Upper lobe of right lung (tissue), 1 donor: ENCODE measurements around the gene ZNF124. TPM values are rescaled to one million over a fixed set of nuclear protein-coding genes. Genes with fewer than 3 reads are reported as not detected.
"Not testable (repeated sequence)": the region's sequence is repeated elsewhere in the genome, so short reads cannot be mapped to it uniquely, and the experiment has no call there.

Experiments used
- ATAC-seq: fragments of 200-7000 bp; cut with Tn5 transposase; one replicate; pipeline ENCODE4 v1.9.1; 2020; ENCODE audit warnings: mild to moderate bottlenecking, moderate library complexity
- DNase-seq: peaks from one replicate; pipeline ENCODE4 v3.0.0-alpha.2; 2020
- H3K27ac ChIP-seq: fragments of 200-600 bp; one replicate; pipeline ENCODE4 v1.8.0; 2022
- H3K27me3 ChIP-seq: fragments of 200-600 bp; one replicate; pipeline ENCODE4 v1.8.0; 2022; ENCODE audit warnings: mild to moderate bottlenecking
- H3K36me3 ChIP-seq: fragments of 200-600 bp; one replicate; pipeline ENCODE4 v1.8.0; 2022
- H3K4me1 ChIP-seq: fragments of 200-600 bp; one replicate; pipeline ENCODE4 v1.8.0; 2022
- H3K4me3 ChIP-seq: fragments of 200-600 bp; one replicate; pipeline ENCODE4 v1.8.0; 2022; ENCODE audit warnings: mild to moderate bottlenecking
- H3K9me3 ChIP-seq: fragments of 200-600 bp; one replicate; pipeline ENCODE4 v1.8.0; 2022
- intact Hi-C: fragments of 100-400 bp; cut with DNase I; formaldehyde crosslinking; loops from one replicate; pipeline ENCODE4 v1.11.0; 2022
- total RNA-seq: library from RNA; stranded (reverse); fragmentation: NEBNext Ultra II Directional; extraction: Animal tissue kit (Norgen Biotek cat#: 25700); gene quantifications from one replicate; pipeline ENCODE4 v1.2.1, GENCODE V29; 2021
- TF ChIP-seq, protein P1 (sequence below): fragments of 200-600 bp; IDR thresholded peaks from one replicate; pipeline ENCODE4 v1.8.0; 2022; ENCODE audit warnings: antibody characterized with exemption
- donor health status: DM: no; HTN: yes; CAD: no; lungs with severe emphysema.

Gene ZNF124
- total RNA-seq, 1 donor from 2014 or later, result 23.5 TPM

DNA sequence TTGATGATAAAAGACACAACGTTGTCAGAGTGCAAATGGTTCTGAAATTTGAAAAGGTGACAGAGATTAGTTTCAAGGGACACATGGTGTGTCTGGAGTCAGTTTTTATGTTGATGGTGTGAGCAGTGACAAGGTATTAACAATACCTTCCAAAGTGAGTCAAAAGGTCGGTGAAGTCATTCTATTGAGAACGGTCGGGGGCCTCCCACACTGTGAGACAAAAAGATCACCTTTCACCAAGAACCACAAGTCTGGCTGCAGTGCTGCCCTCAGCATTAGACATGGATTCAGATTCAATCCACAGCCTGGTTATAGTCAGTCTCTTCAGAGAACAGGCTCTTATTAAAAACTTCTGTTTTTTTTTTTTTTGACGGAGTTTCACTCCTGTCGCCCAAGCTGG is 26.5 kb downstream of the ZNF124 start:
- H3K36me3 ChIP-seq, result no peaks in the 10 kb centered on the region
- TF ChIP-seq, protein P1, sequence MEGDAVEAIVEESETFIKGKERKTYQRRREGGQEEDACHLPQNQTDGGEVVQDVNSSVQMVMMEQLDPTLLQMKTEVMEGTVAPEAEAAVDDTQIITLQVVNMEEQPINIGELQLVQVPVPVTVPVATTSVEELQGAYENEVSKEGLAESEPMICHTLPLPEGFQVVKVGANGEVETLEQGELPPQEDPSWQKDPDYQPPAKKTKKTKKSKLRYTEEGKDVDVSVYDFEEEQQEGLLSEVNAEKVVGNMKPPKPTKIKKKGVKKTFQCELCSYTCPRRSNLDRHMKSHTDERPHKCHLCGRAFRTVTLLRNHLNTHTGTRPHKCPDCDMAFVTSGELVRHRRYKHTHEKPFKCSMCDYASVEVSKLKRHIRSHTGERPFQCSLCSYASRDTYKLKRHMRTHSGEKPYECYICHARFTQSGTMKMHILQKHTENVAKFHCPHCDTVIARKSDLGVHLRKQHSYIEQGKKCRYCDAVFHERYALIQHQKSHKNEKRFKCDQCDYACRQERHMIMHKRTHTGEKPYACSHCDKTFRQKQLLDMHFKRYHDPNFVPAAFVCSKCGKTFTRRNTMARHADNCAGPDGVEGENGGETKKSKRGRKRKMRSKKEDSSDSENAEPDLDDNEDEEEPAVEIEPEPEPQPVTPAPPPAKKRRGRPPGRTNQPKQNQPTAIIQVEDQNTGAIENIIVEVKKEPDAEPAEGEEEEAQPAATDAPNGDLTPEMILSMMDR, result no peak
- no peak for DNase-seq
- H3K27me3 ChIP-seq, result no peaks in the 10 kb centered on the region
- intact Hi-C loops, result no loop called here
- no peaks in the 10 kb centered on the region for H3K4me1 ChIP-seq
- H3K4me3 ChIP-seq, result no peak overlapping the region
- H3K27ac ChIP-seq, result no peak overlapping the region
- peaks cover 64% of the 10 kb centered on the region for H3K9me3 ChIP-seq
- no peak for ATAC-seq

DNA sequence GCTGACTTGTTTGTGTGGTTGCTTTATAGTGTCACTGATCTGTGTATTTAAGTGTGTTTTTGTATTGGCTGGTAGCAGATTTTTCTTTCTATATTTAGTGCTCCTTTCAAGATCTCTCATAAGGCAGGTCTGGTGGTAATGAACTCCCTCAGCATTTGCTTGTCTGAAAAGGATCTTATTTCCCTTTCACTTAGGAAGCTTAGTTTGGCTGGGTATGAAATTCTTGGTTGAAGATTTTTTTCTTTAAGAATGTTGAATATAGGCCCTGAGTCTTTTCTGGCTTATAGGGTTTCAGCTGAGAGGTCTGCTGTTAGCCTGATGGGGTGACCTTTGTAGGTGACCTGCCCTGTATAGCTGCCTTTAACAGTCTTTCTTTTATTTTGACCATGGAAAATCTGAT is 32.3 kb downstream of the ZNF124 start:
- DNase-seq, ATAC-seq, intact Hi-C loops, H3K4me1 ChIP-seq, H3K27ac ChIP-seq, H3K36me3 ChIP-seq, H3K4me3 ChIP-seq, H3K27me3 ChIP-seq: not testable (repeated sequence)
- peaks cover 69% of the 10 kb centered on the region for H3K9me3 ChIP-seq

- ATAC-seq, result no peak
- no peak overlapping the region for H3K27ac ChIP-seq
- H3K4me1 ChIP-seq, result no peaks in the 10 kb centered on the region
- intact Hi-C loops, result no loop called here
- no peaks in the 10 kb centered on the region for H3K36me3 ChIP-seq
- H3K9me3 ChIP-seq, result peaks cover 23% of the 10 kb centered on the region
- H3K27me3 ChIP-seq, result no peaks in the 10 kb centered on the region
- H3K4me3 ChIP-seq, result no peak overlapping the region
- TF ChIP-seq, protein P1, result no peak
- DNase-seq, result no peak
Measured at GRCh38 chr1:247131236-247131635, 40.6 kb downstream of the ZNF124 start.

DNA sequence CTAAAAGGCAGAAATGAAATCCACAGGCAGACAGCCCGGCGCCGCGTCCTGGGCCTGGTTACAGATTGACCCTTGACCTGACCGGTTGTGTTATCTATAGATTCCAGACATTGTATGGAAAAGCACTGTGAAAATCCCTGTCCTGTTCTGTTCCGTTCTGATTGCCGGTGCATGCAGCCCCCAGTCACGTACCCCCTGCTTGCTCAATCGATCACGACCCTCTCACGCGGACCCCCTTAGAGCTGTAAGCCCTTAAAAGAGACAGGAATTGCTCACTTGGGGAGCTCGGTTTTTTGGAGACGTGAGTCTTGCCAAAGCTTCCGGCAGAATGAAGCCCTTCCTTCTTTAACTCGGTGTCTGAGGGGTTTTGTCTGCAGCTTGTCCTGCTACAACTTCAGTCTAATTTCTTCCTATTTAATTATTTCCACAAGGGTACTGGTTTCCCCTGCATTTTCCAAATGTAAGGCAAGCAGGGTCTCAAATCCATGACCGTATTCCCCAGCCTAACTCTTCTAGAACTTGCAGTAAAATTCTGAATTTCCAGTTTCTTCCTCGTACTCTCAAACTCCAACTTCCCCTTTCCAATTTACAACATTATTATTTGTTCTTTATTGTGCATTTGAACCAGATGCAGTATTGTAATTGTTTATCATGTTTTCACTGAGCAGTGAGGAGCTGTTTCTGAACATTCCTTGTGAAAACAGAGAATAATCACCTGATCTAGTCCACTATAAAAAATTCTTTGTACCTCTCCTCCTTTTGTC is 44.1 kb downstream of the ZNF124 start:
- H3K27me3 ChIP-seq, H3K36me3 ChIP-seq, H3K27ac ChIP-seq, DNase-seq, H3K9me3 ChIP-seq, intact Hi-C loops, ATAC-seq, H3K4me1 ChIP-seq: not testable (repeated sequence)
- H3K4me3 ChIP-seq, result peak overlapping the region; percentile 0

DNA sequence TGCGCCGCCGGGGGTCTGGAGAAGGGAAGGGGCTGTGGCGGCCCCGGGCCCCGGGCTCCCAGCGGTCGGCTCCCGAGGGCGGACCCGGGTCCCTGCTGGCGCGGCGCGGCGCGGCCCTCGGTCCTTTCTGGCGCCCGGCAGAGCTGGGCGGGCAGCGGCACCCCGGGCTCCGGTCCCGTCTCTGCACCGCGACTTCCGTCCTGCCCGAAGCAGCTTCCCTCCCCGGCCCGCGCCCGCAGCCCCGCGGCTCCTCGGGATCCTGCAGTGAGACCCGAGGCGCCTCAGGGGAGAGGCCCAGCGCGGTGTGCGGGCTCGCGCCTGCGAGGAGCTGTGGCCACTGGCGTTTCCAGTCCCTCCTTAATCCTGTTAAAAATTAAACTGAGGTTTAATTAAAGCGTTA is 45.2 kb downstream of the ZNF124 start:
- H3K4me1 ChIP-seq, DNase-seq, H3K27ac ChIP-seq, intact Hi-C loops, H3K9me3 ChIP-seq, H3K36me3 ChIP-seq, H3K4me3 ChIP-seq, H3K27me3 ChIP-seq: not testable (repeated sequence)
- peak; percentile 85 for ATAC-seq

DNA sequence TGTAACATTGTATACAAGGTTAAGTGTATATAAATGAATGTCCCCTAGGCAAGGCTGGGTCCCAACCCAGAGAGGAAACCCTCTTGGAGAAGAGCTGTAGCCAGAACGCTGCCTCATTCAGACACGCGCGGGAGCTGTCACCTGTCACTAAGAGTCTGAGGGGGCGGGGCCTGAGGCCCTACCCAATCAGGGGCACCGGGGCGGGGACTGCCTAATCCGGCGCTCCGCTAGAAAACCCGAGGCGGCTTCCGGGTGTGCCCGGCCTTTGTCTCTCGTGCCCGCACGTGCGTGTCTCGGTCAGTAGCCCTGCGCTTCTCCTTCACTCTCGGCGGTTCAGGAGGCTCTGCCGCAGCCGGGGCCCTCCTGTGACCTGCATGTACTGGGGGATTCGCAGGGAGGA is 45.7 kb downstream of the ZNF124 start:
- H3K4me3 ChIP-seq, H3K9me3 ChIP-seq, intact Hi-C loops, H3K4me1 ChIP-seq, H3K36me3 ChIP-seq, H3K27me3 ChIP-seq, H3K27ac ChIP-seq, DNase-seq: not testable (repeated sequence)
- ATAC-seq, result peak; percentile 100

DNA sequence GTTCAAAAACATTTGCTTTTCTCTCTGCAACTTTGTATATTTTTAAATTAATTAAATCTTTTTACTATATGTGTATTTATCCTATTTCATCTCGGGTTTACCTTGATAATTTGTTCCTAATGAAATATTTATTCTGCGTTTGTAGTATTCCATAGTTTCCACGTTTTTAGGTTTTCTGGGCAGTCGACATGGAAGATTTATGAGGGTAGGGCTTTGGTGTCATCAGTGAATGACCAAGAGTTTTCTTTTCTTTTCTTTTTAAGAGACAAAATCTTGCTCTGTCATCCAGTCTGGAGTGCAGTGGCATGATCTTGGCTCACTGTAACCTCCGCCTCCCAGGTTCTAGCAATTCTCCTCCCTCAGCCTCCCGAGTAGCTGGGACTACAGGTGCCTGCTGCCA is 50.4 kb downstream of the ZNF124 start:
- H3K36me3 ChIP-seq, result no peaks in the 10 kb centered on the region
- DNase-seq (no peak), ATAC-seq (no peak)
- H3K9me3 ChIP-seq, result no peaks in the 10 kb centered on the region
- no peak overlapping the region for H3K4me3 ChIP-seq
- no peaks in the 10 kb centered on the region for H3K27me3 ChIP-seq
- TF ChIP-seq, protein P1, result no peak
- intact Hi-C loops, result no loop called here
- H3K27ac ChIP-seq, result no peak overlapping the region
- no peaks in the 10 kb centered on the region for H3K4me1 ChIP-seq

DNA sequence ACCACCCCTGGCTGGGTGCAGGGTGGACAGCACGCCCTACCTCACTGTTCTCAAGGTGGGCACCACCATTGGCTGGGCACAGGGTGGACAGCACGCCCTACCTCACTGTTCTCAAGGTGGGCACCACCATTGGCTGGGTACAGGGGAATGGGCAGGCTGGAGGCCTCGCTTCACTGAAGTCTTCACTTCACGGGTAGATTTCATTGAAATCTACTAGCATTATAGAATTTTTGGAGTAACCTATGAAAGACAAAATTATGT is 51.5 kb downstream of the ZNF124 start:
- H3K27ac ChIP-seq, H3K27me3 ChIP-seq, DNase-seq, H3K4me1 ChIP-seq, H3K36me3 ChIP-seq, H3K9me3 ChIP-seq, ATAC-seq, intact Hi-C loops, H3K4me3 ChIP-seq: not testable (repeated sequence)
